GM23338 (cell line): ENCODE results near the gene IGSF8. TPM values are rescaled to one million over a fixed set of nuclear protein-coding genes. Genes with fewer than 3 reads are reported as not detected.

Experiments
- ATAC-seq: fragments of 200-7000 bp; cut with Tn5 transposase; 3 replicates; pipeline ENCODE4 v1.9.1; 2020
- DNase-seq: peaks from one replicate; pipeline ENCODE4 v3.0.0-alpha.2; 2015; ENCODE audit warnings: low spot score
- H2AFZ ChIP-seq: fragments of 200-600 bp; sonication (generic); 2 replicates; pipeline ENCODE4 v1.8.0; 2016; ENCODE audit warnings: antibody characterized with exemption, mild to moderate bottlenecking, moderate library complexity
- H3F3A ChIP-seq: fragments of 200-600 bp; sonication (generic); replicated peaks from 2 replicates; pipeline ENCODE4 v1.8.0; 2017; ENCODE audit warnings: antibody characterized with exemption, mixed run types, low read depth
- H3K27ac ChIP-seq: fragments of 200-600 bp; sonication (generic); 2 replicates; pipeline ENCODE4 v1.6.1; 2016; ENCODE audit warnings: low read depth
- H3K27me3 ChIP-seq: fragments of 200-600 bp; sonication (generic); 2 replicates; pipeline ENCODE4 v1.8.0; 2016; ENCODE audit warnings: mild to moderate bottlenecking, mixed run types, moderate library complexity; ENCODE audit not compliant: insufficient read depth
- H3K36me3 ChIP-seq: fragments of 200-600 bp; sonication (generic); 2 replicates; pipeline ENCODE4 v1.8.0; 2016; ENCODE audit warnings: mild to moderate bottlenecking; ENCODE audit not compliant: insufficient read depth
- H3K4me1 ChIP-seq: fragments of 200-600 bp; sonication (generic); 2 replicates; pipeline ENCODE4 v1.8.0; 2016; ENCODE audit warnings: mild to moderate bottlenecking, moderate library complexity; ENCODE audit not compliant: insufficient read depth
- H3K4me2 ChIP-seq: fragments of 200-600 bp; sonication (generic); 2 replicates; pipeline ENCODE4 v1.7.1; 2017; ENCODE audit warnings: mixed run types
- H3K4me3 ChIP-seq: fragments of 200-600 bp; sonication (generic); 2 replicates; pipeline ENCODE4 v1.6.1; 2016; ENCODE audit warnings: mixed run types
- H3K79me2 ChIP-seq: fragments of 200-600 bp; sonication (generic); replicated peaks from 2 replicates; pipeline ENCODE4 v1.8.0; 2017; ENCODE audit warnings: mild to moderate bottlenecking; ENCODE audit not compliant: insufficient read depth
- H3K9me2 ChIP-seq: fragments of 200-600 bp; sonication (generic); 2 replicates; pipeline ENCODE4 v1.8.0; 2017; ENCODE audit not compliant: insufficient read depth
- H4K20me1 ChIP-seq: fragments of 200-600 bp; sonication (generic); replicated peaks from 2 replicates; pipeline ENCODE4 v1.8.0; 2017; ENCODE audit warnings: mild to moderate bottlenecking; ENCODE audit not compliant: insufficient read depth
- H3K27ac Mint-ChIP-seq: 2 replicates; pipeline ENCODE4 v1.8.0; 2020; ENCODE audit warnings: inconsistent platforms, mild to moderate bottlenecking, moderate library complexity, mixed read lengths
- H3K27me3 Mint-ChIP-seq: 3 replicates; pipeline ENCODE4 v1.8.0; 2022; ENCODE audit warnings: low read depth, mild to moderate bottlenecking, moderate library complexity, mixed read lengths, inconsistent platforms; ENCODE audit not compliant: insufficient read depth, poor library complexity
- H3K36me3 Mint-ChIP-seq: 3 replicates; pipeline ENCODE4 v1.8.0; 2021; ENCODE audit warnings: low read depth, mild to moderate bottlenecking, inconsistent platforms, moderate library complexity, mixed read lengths
- H3K4me1 Mint-ChIP-seq: 3 replicates; pipeline ENCODE4 v1.8.0; 2020; ENCODE audit warnings: mild to moderate bottlenecking, inconsistent platforms, mixed read lengths
- H3K4me3 Mint-ChIP-seq: 3 replicates; pipeline ENCODE4 v1.8.0; 2021; ENCODE audit warnings: moderate library complexity, mild to moderate bottlenecking, inconsistent platforms, mixed read lengths
- H3K9me3 Mint-ChIP-seq: 3 replicates; pipeline ENCODE4 v1.8.0; 2020; ENCODE audit warnings: moderate library complexity, mild to moderate bottlenecking, inconsistent platforms, mixed read lengths
- CREB1 ChIP-seq: fragments of 250-450 bp; sonication (Bioruptor Pico); IDR thresholded peaks from 2 replicates; pipeline ENCODE4 v1.5.0; 2020; ENCODE audit warnings: low read depth, mild to moderate bottlenecking, moderate library complexity
- ZNF114 ChIP-seq: fragments of 250-450 bp; sonication (Bioruptor Pico); IDR thresholded peaks from 2 replicates; pipeline ENCODE4 v1.5.0; 2020; ENCODE audit warnings: mild to moderate bottlenecking, moderate library complexity
- ZNF331 ChIP-seq: fragments of 250-450 bp; sonication (Bioruptor Pico); IDR thresholded peaks from 2 replicates; pipeline ENCODE4 v1.5.0; 2020; ENCODE audit warnings: low read depth, mild to moderate bottlenecking, moderate library complexity
- polyA plus RNA-seq: library from polyadenylated mRNA; unstranded; fragments of >200 nt; fragmentation: Nextera tagmentation; extraction: Ambion mirVana; gene quantifications from 2 replicates; pipeline ENCODE4 v1.2.1, GENCODE V29; 2016
- total RNA-seq: library from RNA; depleted of rRNA; stranded (reverse); fragments of >200 nt; shearing (Covaris generic); gene quantifications from 2 replicates; pipeline ENCODE4 v1.2.3, GENCODE V29; 2014
- TF ChIP-seq, protein P1 (sequence below), 2 experiments: fragments of 200-600 bp in 1 of 2; sonication (generic) in 1 of 2; conservative IDR thresholded peaks; 2 replicates each; pipeline versions ENCODE4 v1.5.1 to v1.6.1; 2016 to 2017; ENCODE audit warnings: antibody characterized with exemption in 2 of 2, low read depth in 2 of 2, mild to moderate bottlenecking in 2 of 2, moderate library complexity in 1 of 2
- TF ChIP-seq, protein P2 (sequence below): fragments of 250-450 bp; sonication (Bioruptor Pico); IDR thresholded peaks from 2 replicates; pipeline ENCODE4 v1.5.0; 2020; ENCODE audit warnings: mild to moderate bottlenecking, moderate library complexity

The IGSF8 gene
- total and polyA plus RNA-seq, 2 experiments from 2014 or later: 38.4 to 120 TPM

DNA sequence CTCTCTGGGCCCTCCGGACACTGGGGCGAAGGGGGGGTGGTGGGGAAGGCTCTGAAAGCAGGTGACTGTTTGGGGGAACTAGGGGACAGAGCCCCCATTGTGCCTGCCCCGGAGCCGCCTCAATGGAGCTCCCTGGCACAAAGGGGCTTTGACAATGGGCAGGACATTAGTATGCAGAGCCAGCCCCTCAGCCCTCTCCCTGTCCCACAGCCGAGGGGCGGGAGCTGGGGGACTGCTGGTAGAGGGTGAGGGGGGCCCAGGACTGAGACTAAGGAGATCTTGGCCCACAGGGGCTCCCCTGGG is 36.2 kb downstream of the IGSF8 start (continued):
- TF ChIP-seq, protein P1, sequence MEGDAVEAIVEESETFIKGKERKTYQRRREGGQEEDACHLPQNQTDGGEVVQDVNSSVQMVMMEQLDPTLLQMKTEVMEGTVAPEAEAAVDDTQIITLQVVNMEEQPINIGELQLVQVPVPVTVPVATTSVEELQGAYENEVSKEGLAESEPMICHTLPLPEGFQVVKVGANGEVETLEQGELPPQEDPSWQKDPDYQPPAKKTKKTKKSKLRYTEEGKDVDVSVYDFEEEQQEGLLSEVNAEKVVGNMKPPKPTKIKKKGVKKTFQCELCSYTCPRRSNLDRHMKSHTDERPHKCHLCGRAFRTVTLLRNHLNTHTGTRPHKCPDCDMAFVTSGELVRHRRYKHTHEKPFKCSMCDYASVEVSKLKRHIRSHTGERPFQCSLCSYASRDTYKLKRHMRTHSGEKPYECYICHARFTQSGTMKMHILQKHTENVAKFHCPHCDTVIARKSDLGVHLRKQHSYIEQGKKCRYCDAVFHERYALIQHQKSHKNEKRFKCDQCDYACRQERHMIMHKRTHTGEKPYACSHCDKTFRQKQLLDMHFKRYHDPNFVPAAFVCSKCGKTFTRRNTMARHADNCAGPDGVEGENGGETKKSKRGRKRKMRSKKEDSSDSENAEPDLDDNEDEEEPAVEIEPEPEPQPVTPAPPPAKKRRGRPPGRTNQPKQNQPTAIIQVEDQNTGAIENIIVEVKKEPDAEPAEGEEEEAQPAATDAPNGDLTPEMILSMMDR (conservative IDR thresholded peaks at IDR 0.05; ENCODE audit: low read depth in 2 of 2): no peak
- TF ChIP-seq, protein P2, sequence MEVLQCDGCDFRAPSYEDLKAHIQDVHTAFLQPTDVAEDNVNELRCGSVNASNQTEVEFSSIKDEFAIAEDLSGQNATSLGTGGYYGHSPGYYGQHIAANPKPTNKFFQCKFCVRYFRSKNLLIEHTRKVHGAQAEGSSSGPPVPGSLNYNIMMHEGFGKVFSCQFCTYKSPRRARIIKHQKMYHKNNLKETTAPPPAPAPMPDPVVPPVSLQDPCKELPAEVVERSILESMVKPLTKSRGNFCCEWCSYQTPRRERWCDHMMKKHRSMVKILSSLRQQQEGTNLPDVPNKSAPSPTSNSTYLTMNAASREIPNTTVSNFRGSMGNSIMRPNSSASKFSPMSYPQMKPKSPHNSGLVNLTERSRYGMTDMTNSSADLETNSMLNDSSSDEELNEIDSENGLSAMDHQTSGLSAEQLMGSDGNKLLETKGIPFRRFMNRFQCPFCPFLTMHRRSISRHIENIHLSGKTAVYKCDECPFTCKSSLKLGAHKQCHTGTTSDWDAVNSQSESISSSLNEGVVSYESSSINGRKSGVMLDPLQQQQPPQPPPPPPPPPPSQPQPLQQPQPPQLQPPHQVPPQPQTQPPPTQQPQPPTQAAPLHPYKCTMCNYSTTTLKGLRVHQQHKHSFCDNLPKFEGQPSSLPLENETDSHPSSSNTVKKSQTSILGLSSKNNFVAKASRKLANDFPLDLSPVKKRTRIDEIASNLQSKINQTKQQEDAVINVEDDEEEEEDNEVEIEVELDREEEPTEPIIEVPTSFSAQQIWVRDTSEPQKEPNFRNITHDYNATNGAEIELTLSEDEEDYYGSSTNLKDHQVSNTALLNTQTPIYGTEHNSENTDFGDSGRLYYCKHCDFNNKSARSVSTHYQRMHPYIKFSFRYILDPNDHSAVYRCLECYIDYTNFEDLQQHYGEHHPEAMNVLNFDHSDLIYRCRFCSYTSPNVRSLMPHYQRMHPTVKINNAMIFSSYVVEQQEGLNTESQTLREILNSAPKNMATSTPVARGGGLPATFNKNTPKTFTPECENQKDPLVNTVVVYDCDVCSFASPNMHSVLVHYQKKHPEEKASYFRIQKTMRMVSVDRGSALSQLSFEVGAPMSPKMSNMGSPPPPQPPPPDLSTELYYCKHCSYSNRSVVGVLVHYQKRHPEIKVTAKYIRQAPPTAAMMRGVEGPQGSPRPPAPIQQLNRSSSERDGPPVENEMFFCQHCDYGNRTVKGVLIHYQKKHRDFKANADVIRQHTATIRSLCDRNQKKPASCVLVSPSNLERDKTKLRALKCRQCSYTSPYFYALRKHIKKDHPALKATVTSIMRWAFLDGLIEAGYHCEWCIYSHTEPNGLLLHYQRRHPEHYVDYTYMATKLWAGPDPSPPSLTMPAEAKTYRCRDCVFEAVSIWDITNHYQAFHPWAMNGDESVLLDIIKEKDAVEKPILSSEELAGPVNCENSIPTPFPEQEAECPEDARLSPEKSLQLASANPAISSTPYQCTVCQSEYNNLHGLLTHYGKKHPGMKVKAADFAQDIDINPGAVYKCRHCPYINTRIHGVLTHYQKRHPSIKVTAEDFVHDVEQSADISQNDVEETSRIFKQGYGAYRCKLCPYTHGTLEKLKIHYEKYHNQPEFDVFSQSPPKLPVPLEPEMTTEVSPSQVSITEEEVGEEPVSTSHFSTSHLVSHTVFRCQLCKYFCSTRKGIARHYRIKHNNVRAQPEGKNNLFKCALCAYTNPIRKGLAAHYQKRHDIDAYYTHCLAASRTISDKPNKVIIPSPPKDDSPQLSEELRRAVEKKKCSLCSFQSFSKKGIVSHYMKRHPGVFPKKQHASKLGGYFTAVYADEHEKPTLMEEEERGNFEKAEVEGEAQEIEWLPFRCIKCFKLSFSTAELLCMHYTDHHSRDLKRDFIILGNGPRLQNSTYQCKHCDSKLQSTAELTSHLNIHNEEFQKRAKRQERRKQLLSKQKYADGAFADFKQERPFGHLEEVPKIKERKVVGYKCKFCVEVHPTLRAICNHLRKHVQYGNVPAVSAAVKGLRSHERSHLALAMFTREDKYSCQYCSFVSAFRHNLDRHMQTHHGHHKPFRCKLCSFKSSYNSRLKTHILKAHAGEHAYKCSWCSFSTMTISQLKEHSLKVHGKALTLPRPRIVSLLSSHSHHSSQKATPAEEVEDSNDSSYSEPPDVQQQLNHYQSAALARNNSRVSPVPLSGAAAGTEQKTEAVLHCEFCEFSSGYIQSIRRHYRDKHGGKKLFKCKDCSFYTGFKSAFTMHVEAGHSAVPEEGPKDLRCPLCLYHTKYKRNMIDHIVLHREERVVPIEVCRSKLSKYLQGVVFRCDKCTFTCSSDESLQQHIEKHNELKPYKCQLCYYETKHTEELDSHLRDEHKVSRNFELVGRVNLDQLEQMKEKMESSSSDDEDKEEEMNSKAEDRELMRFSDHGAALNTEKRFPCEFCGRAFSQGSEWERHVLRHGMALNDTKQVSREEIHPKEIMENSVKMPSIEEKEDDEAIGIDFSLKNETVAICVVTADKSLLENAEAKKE: no peak
- TF ChIP-seq CREB1 (CRISPR knock-in tag): no peak
- no peak for TF ChIP-seq ZNF114 (CRISPR knock-in tag)

DNA sequence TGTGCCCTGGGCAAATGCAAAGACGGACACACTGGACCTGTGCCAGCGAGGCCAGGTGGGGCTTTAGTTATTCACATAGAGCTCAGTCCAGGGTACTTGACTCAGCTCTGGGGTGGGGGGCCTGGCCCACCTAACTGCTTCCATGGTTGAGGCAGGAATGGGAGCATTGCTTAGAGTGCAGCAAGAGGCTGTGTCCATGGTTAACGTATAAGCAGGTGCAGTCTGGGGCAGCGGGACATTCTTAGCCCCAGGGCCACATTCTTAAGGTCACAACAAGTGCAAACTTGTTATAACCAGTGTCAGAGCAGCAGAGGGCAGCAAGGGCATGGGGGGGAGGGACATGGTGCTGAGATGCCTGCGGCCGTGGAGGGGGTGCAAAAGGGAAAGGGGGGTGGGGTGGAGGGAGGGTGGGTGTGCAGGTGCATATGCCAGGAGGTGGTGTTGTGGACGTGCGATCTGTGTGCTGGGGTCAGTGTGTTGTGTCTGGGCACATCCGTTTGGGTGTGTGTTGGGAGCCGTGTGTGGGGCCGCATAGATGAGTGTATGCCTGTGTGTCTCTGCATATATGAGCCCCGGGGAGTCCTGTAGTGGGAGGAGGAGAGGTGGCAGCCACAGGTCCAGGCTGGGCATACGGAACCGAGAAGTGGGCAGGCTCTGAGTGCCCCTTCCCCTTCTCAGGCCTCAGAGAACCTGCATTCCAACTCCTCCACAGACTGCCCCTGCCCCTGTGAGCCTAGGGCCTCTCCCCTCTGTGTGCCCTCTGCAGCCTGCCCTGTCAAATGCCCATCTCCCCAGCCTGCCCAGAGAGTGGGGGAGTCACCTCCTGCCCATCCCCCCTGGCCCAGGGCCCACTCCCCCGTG is 36.8 kb downstream of the IGSF8 start:
- Histone ChIP-seq H3F3A (no peaks in the 10 kb centered on the region), H4K20me1 (no peaks in the 10 kb centered on the region), H3K36me3 (no peaks in the 10 kb centered on the region), H2AFZ (no peak overlapping the region), H3K4me2 (peak overlapping the region; percentile 60; the same call in 1 of the 2 replicates), H3K79me2 (no peaks in the 10 kb centered on the region), H3K4me3 (no peak overlapping the region), H3K9me2 (no peaks in the 10 kb centered on the region), H3K4me1 (peaks cover 12% of the 10 kb centered on the region), H3K27me3 (no peaks in the 10 kb centered on the region), H3K27ac (no peak overlapping the region)
- no peaks in the 10 kb centered on the region for H3K36me3 Mint-ChIP-seq
- peaks cover 4% of the 10 kb centered on the region for H3K27me3 Mint-ChIP-seq
- H3K4me1 Mint-ChIP-seq: peaks cover 17% of the 10 kb centered on the region; the same call in 2 of the 3 replicates
- TF ChIP-seq ZNF114 (CRISPR knock-in tag) (no peak), ZNF331 (no peak)
- TF ChIP-seq, protein P1 (conservative IDR thresholded peaks at IDR 0.05; ENCODE audit: low read depth in 2 of 2): peak in 1 of 2 experiments; percentile 66; a peak in 2 of 4 replicates
- ATAC-seq: peak; percentile 73
- H3K27ac Mint-ChIP-seq: no peak overlapping the region
- H3K9me3 Mint-ChIP-seq: no peaks in the 10 kb centered on the region
- no peak overlapping the region for H3K4me3 Mint-ChIP-seq
- peak; percentile 77 for DNase-seq
